ENCODE data around the gene PRR5L. TPM values are rescaled to one million over a fixed set of nuclear protein-coding genes. Genes with fewer than 3 reads are reported as not detected.

PRR5L gene
- total RNA-seq (2022), result 14.2 and 23.9 TPM in 2 replicates
- percentile 54 among the genes with signal in this experiment for Bru-seq, nascent RNA
- percentile 49 among the genes with signal in this experiment for BruChase-seq, experiment 1, labeled RNA remaining after a 6-hour chase
- percentile 59 among the genes with signal in this experiment for BruChase-seq, experiment 2, labeled RNA remaining after a 2-hour chase
- long read RNA-seq, partial matches to known transcripts, result 2 of 10 reads
- long read RNA-seq, other reads (novel, unspliced or antisense), result 8 of 10 reads

- H3K4me3 Mint-ChIP-seq (ENCODE audit: unreplicated experiment), result peak within 1 kb of the TSS; percentile 22
- no peaks in the 10 kb centered on the region for H3K9me3 Mint-ChIP-seq (ENCODE audit: unreplicated experiment)
- no peaks in the 10 kb centered on the region for H3K27me3 Mint-ChIP-seq (ENCODE audit: insufficient read depth, unreplicated experiment)
- ChIA-PET POLR2A (interaction anchor here (1.2 to 2.3 kb wide), 3 partner anchors 14 to 183 kb away, joined by 3 to 7 read pairs (median 5); no protein-coding TSS in a partner anchor), CTCF (interaction anchor here (0.5 to 14.4 kb wide), 8 partner anchors 20 to 499 kb away, joined by 3 to 242 read pairs (median 4); no protein-coding TSS in a partner anchor)
- H3K36me3 Mint-ChIP-seq (ENCODE audit: insufficient read depth, unreplicated experiment), result no peaks in the 10 kb centered on the region
- no peak for DNase-seq (ENCODE audit: unreplicated experiment)
- peak within 1 kb of the TSS; percentile 74 for H3K27ac Mint-ChIP-seq (ENCODE audit: low read depth, unreplicated experiment)
- no TSS peak for BruUV-seq (replicated peaks)
- peaks cover 26% of the 10 kb centered on the region for H3K4me1 Mint-ChIP-seq (ENCODE audit: insufficient read depth, unreplicated experiment)
- intact Hi-C loops (cut with micrococcal nuclease), result loop anchor here (1.0 kb wide), 1 partner anchor 80 kb away; no protein-coding TSS in a partner anchor
- no peak for TF ChIP-seq CTCF (IDR thresholded peaks at IDR 0.05; ENCODE audit: unreplicated experiment)
Measured at GRCh38 chr11:36295926-36296325, at the start of gene PRR5L. Gene PRR5L (plus strand): TSS chr11:36296288. CDS start chr11:36401122, 104,834 bp downstream.

- Mint-ChIP-seq H3K36me3 (ENCODE audit: insufficient read depth, unreplicated experiment) (peaks cover 9% of the 10 kb centered on the region), H3K9me3 (ENCODE audit: unreplicated experiment) (no peaks in the 10 kb centered on the region), H3K4me3 (ENCODE audit: unreplicated experiment) (no peak overlapping the region), H3K27me3 (ENCODE audit: insufficient read depth, unreplicated experiment) (no peaks in the 10 kb centered on the region), H3K4me1 (ENCODE audit: insufficient read depth, unreplicated experiment) (peaks cover 21% of the 10 kb centered on the region), H3K27ac (ENCODE audit: low read depth, unreplicated experiment) (no peak overlapping the region)
- no peak for DNase-seq (ENCODE audit: unreplicated experiment)
- intact Hi-C loops (cut with micrococcal nuclease), result no loop called here
- ChIA-PET CTCF (interaction anchor here (1.3 to 5.1 kb wide), 2 partner anchors 18 to 426 kb away, joined by 3 to 30 read pairs; no protein-coding TSS in a partner anchor), POLR2A (interaction anchor here (0.7 to 2.2 kb wide), 2 partner anchors 12 to 62 kb away, joined by 4 to 16 read pairs; no protein-coding TSS in a partner anchor)
- TF ChIP-seq CTCF (IDR thresholded peaks at IDR 0.05; ENCODE audit: unreplicated experiment), result no peak
- BruUV-seq (replicated peaks), result no TSS peak
Measured at GRCh38 chr11:36247493-36247892, 48.6 kb upstream of the PRR5L start.

GRCh38 chr11:36248436-36248835 lies 47.7 kb upstream of the PRR5L start:
- ChIA-PET POLR2A (interaction anchor here (0.8 to 2.2 kb wide), 3 partner anchors 9 to 29 kb away, joined by 3 to 16 read pairs (median 6); no protein-coding TSS in a partner anchor), CTCF (interaction anchor here (0.7 to 5.1 kb wide), 11 partner anchors 17 to 427 kb away, joined by 3 to 30 read pairs (median 4); partner anchors contain the start of gene COMMD9)
- DNase-seq (ENCODE audit: unreplicated experiment), result no peak
- Mint-ChIP-seq H3K27ac (ENCODE audit: low read depth, unreplicated experiment) (peak overlapping the region; percentile 77), H3K9me3 (ENCODE audit: unreplicated experiment) (no peaks in the 10 kb centered on the region), H3K36me3 (ENCODE audit: insufficient read depth, unreplicated experiment) (peaks cover 15% of the 10 kb centered on the region), H3K4me3 (ENCODE audit: unreplicated experiment) (no peak overlapping the region), H3K27me3 (ENCODE audit: insufficient read depth, unreplicated experiment) (no peaks in the 10 kb centered on the region), H3K4me1 (ENCODE audit: insufficient read depth, unreplicated experiment) (peaks cover 21% of the 10 kb centered on the region)
- intact Hi-C loops (cut with micrococcal nuclease), result no loop called here
- no peak for TF ChIP-seq CTCF (IDR thresholded peaks at IDR 0.05; ENCODE audit: unreplicated experiment)
- no TSS peak for BruUV-seq (replicated peaks)

GRCh38 chr11:36249246-36249645 lies 46.8 kb upstream of the PRR5L start:
- peak overlapping the region; percentile 77 for H3K27ac Mint-ChIP-seq (ENCODE audit: low read depth, unreplicated experiment)
- DNase-seq (ENCODE audit: unreplicated experiment), result peak; percentile 89
- no peak overlapping the region for H3K4me3 Mint-ChIP-seq (ENCODE audit: unreplicated experiment)
- H3K4me1 Mint-ChIP-seq (ENCODE audit: insufficient read depth, unreplicated experiment), result peaks cover 21% of the 10 kb centered on the region
- no peaks in the 10 kb centered on the region for H3K9me3 Mint-ChIP-seq (ENCODE audit: unreplicated experiment)
- ChIA-PET POLR2A (interaction anchor here (0.7 to 2.2 kb wide), 7 partner anchors 10 to 252 kb away, joined by 3 to 16 read pairs (median 4); no protein-coding TSS in a partner anchor), CTCF (interaction anchor here (0.6 to 5.1 kb wide), 13 partner anchors 12 to 633 kb away, joined by 3 to 30 read pairs (median 4); partner anchors contain the start of gene COMMD9)
- no peak for TF ChIP-seq CTCF (IDR thresholded peaks at IDR 0.05; ENCODE audit: unreplicated experiment)
- H3K36me3 Mint-ChIP-seq (ENCODE audit: insufficient read depth, unreplicated experiment), result peaks cover 15% of the 10 kb centered on the region
- no TSS peak for BruUV-seq (replicated peaks)
- no peaks in the 10 kb centered on the region for H3K27me3 Mint-ChIP-seq (ENCODE audit: insufficient read depth, unreplicated experiment)
- intact Hi-C loops (cut with micrococcal nuclease), result no loop called here

Data from MCF 10A (cell line).